ENCODE results near the gene LRP2BP.

LRP2BP gene

DNA sequence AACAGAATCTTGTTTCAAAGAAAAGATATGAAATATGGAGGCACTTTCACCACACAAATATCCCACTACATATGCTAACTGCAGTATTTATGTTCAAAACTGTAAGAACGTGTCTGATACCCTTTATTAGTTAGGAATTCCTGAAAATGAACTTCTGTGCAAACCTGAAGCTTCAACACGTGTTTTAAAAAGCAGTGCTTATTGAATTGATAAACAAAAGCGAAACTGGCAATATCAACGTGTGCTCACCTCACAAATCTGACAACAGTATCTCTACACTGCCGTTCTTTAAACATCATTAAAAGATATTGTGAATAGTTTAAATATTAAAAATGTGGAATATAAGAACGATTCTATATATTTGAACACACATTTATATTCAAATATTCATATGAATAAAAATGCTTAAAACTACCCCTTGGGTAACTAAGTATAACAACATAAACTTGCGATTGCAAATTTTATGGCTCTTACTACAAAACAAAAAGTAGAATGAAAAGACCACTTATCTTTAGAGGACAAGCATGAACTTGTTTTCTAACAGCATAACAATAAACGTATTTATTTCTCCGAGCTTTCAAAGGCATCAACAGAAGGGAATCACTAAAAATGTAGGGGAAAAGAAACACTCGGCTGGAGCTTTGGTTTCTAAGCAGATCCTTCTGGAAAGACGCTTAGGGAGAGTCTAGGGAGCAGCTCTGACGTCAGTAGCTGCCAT is at the start of gene LRP2BP:
Gene LRP2BP, minus strand, starts transcription at position 687 of the 718 bp plus-strand sequence. CDS start 17,738 bp downstream, outside the sequence.
- DNase-seq = no peak

DNA sequence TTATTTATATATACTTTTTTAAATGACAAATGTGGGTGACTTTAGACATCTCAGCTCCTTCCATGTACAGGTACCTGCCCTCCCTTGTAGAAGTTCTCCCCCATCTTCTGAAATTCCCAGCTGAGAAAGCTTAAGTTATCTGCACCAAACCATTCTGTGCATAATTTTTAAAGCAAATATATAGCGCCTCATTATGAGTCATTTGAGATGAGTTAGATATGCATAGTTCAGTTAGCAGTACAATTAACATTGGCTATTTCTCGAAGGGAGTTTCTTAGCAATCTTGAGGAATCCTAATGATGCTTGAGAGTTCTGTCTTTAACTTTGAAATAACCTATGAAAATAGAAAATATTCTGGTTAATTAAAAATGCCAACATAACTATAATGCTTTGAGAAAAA is 49.5 kb upstream of the LRP2BP start:
- no peak for DNase-seq

DNA sequence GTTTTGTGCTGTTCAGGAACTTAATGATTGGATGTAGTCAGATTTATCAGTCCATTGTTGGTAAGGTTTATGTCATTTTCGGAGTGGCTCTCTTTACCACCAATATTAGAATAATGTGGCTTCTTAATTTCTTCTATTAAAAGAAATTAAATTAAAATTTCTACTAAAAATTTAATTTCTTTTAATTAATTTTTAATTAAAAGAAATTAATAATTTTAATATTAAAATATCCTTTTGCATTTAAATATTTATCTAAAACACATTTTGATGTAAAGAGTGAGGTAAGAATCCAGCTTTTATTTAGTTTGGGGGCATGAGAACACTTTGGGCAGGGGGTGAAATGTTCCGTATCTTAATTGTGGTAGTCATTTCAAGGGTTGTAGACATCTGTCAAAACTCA is 45.8 kb upstream of the LRP2BP start:
- no peak for DNase-seq

DNA sequence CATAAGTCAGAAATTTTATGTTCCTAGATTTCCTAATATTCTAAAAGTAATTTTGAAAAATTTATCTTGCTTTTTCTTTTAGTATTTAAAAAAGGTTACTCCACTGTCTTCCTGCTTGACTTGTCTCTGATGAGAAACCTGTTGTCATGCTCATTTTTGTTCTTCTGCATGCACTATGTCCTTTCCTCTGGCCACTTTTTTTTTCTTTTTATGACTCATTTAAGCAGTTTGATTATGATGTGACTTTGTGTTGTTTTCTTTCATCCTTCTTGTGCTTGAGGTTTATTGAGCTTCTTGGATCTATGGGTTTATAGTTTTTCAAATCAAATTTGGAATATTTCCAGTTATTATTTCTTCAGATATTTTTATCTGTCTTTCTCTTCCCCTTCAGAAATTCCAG is 42.1 kb upstream of the LRP2BP start:
- DNase-seq = no peak

DNA sequence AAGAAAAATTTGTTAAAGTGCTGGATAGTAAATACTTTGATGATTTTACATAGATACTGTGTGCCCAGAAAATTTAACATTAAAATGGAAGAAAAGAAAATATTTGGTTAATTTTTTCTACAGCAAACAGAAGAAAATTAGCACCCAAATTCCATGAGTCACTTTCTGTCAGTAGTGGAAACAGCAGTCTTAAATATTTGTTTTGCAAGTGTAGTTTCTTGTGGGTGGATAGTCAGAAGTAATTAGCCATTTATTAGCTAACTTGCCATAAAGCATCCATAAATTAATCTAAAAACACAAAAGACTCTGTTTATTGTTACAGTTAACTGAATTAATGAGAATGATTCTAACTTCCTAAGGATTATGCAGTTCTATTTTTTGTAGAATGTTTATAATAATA is 39.7 kb upstream of the LRP2BP start:
- DNase-seq = no peak

DNA sequence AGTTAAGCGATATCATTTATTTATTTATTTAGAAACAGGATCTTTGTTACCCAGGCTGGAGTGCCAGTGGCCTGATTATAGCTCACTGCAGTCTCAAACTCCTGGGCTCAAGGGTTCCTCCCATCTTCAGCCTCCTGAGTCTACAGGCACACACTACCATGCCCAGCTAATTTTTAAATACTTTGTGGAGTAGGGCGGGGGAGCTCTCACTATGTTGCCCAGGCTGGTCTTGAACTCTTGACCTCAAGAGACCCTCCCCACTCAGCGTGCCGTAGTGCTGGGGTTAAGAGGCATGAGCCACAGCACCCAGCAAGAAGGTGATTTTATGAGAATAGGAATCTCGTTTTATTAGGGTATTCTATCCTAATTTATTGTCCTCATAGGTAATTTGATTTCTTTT is 33.9 kb upstream of the LRP2BP start:
- DNase-seq = no peak

DNA sequence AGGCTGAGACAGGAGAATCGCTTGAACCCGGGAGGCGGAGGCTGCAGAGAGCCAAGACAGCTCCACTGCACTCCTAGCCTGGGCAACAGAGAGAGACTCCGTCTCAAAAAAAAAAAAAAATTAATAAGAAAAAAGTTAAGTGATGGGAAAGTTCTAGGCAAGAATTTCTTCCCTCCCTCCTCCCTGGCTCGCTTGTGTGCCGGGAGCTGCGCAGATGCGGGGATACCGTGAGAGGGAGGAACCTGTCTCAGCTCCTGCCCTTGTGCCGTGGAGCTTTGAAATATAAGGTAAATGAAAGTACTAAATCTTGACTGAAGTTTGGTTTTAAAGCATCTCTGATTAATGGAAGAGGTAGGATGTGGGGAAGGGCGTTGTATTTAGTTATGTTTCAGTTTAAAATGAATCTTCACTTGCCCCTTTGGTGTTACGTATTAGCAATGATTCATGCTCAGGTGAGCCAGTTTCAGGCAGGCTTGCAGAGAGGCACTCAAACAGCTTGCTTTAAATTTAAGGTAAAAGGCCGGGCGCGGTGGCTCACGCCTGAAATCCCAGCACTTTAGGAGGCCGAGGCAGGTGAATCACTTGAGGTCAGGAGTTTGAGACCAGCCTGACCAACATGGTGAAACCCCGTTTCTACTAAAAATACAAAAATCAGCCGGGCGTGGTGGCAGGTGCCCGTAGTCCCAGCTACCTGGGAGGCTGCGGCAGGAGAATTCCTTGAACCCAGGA is 31.4 kb upstream of the LRP2BP start:
- DNase-seq = no peak

DNA sequence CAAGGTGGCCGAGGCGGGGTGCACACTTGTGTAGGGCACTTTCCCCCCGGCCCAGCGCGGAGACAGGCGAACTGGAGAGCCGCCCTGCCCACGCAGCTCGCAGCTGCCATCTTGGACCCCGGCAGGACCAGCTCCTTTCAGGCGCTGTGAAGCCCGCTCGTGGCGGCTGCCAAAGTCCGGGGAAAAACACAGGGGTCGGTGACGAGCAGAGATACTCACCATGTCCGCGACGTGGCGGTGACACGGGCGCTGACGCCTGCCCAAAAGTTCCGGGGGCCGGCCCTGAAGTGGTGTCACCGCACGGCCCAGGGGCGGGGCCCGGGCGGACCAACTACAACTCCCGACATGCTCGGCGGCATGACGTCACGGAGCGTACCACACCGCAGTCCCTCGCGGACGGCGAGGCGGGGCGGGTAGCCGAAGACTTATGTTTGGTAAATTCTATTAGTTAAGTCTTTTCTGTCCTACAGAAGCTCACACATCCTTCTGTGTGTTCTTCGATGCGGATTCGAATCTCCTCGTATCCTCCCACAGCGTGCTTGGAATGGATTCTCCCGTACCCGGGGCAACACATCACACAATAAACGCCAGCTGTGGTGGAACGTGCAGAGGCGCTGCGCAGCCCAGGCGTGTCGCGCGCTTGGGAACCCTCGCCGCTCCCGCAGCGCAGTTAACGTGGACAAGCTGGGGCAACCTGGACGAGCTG is 30.1 kb upstream of the LRP2BP start, which contains the start of gene UFSP2:
Gene UFSP2, minus strand, starts transcription at position 318 of the 706 bp plus-strand sequence. Its CDS starts 96 bp downstream, at position 222.
- peak; percentile 75 for DNase-seq

DNA sequence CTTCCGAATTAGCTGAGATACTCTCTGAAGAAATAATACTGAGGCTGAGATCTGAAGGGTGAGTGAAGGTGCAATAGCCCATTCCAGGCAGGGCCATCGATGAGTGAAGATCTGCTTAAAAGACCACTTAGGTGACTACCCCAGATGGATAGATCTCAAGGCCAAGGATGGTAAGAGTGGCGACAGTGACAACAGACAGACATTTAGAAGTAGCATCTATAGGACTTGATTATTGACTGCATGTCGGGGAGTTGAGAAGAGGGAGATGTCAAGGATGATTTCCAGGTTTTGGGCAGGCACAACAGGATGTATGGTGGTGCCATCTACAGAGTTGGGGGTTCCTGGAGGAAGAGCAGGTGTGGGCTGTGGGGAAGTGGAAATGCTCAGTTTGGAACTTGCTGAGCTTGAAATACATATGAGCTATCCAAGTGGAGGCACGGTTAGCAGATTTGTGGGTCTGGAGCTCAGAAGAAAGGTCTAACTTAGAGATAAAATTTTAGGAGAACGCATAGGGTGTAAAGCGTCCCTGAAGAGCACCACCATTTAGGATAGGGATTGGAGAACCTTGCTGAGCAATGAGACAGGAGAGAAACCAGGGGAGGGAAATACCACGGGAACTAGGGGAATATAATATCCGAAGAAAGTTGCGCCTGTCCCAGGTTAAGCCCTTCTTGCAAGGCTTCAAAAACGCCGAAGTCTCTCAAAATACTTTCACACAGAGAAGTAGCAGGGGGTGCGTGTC is 29.4 kb upstream of the LRP2BP start:
- DNase-seq = no peak

DNA sequence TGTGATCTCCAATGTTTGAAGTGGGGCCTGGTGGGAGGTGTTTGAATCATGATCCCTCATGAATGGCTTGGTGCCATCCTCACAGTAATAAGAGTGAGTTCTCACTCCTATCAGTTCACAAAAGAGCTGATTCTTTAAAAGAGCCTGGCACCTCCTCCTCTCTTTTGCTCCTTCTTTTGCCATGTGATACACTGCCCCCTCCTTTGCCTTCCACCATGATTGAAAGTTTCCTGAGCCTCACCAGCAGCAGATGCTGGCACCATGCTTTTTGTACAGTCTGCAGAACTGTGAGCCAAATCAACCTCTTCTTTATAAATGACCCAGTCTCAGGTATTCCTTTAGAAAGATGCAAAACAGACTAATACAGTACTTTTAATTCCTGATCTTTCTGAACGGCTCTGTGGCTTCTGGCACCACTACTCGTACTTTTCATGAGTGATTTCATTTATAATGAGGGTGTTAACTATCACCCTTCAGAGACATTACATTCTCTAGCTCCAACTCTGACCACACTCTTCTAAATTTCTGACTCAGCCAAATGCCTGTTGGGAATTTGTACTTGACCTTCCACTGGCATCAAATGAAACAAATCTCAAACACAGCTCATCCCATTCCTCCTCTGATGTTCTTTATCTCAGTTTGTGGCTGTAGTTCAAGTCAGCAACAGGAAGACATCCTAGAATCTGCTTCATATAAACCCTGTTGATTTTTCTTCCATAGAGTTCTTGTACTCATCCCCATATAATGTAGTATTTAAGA is 25.8 kb upstream of the LRP2BP start:
- DNase-seq = no peak

DNA sequence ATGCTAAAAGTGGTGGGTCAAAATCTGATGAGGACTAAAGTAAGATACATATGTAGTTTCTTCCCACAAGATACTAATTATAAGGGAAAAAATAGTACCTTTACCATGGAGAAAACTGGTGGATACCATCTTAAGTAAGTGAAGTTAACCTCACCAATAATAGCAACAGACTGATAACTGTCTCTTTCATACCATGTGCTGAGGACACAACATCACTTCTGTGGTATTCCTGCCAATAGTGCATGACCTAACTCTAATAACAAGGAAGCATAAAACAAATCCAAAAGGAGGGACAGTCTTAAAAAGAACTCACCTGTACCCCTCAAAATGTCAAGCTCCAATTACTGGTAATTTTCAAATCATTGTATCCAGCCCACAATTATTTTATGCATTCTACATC is 21.2 kb upstream of the LRP2BP start:
- no peak for DNase-seq

DNA sequence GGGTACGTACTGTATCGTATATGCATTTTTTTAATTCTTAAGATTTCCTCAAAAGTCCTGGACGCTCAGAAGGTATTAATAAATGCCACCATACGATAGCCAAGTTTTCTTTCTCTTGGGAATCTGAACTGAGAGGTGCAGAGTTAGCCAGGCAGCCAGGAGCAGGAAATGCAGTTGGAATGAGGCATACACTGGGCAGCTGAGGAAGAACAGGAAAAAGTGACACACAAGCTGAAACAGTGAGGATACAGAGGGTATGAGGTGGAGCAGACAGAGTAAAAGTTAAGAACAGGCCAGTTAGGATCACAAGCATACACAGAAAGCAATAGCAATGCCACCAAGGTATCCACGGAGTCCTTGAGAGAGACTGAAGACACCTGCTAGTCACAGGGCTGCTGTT is 16.7 kb upstream of the LRP2BP start:
- DNase-seq = no peak

DNA sequence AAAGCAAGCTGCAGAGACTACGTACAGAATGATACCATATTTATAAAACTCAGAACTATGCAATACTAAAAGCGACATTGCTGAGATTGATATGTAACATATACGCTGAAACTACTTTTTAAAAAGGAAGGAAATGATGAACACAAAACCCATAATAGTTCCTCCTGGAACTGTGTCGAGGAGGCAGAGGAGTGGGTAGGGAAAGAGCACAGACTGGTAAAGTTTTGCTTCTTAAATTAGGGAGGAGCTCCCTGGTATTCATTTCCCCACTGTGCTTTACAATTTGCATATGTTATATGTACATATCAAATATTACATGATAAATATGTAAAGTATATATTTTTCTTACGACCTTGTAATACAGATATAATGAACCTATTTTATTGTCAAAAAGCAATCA is 16.1 kb upstream of the LRP2BP start:
- no peak for DNase-seq

DNA sequence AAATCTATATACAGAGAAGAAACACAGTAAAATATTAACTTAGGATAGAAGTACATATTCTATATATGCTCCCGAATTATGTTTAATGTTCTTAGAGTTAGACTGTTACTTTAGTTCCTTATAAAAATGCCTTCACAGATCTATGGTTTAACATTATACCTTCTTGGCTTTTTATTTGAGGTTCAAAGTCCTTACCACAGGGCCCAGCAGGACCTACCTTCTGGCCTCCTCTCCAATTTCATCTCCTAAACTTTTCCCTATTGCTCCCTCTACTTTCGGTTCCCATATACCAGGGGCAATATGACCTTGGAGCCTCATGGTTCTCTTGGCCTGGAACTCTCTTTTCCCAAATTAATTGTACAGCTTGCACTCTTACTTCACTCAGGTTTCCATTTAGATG is 12.7 kb upstream of the LRP2BP start:
- no peak for DNase-seq

DNA sequence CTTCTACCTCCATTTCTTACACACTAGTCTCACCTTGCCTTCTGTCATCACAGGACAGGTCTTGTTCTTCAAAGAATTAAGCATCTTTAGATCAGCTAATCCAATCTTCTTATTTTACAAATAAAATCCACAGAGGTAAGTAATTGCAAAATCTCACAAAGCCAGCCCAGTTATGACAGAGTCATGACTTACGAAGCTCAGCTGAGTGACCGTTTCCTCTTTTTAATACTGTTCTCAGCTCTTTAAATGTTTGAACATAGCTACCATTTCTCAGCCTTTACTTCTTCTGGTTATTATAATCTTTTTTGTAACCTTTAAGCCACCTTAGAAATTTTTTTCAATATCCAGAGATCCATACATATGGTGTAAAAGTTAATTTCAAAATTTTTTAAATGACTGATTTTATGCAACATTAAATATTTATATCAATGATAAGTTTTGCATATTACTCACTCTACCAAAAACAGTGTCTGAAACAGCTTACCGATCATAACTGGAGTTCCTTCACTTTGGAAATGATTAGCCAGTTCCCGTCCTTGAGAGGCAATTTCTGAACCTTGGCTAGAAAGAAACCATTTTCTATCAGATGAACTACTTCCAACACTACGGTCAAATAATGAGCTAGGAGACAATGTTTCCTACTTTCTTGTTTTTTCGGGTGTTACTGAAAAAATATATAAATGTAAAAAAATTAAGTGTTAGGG is 9.7 kb upstream of the LRP2BP start:
- DNase-seq = no peak

DNA sequence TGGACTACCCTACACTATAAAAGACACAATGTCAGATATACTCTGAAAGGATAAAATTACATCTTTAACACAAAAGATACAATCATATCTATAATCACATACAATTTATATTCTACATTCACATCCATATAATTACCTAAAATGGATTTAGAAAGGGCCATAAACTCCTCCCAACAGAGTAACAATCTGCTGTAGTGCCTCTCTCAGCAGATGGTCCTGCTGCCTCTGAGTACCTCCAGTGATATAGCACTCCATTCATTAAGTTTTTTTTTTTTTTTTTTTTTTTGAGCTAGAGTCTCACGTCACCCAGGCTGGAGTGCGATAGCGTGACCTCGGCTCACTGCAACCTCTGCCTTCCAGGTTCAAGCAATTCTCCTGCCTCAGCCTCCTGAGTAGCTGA is 8.3 kb upstream of the LRP2BP start:
- DNase-seq = no peak

DNA sequence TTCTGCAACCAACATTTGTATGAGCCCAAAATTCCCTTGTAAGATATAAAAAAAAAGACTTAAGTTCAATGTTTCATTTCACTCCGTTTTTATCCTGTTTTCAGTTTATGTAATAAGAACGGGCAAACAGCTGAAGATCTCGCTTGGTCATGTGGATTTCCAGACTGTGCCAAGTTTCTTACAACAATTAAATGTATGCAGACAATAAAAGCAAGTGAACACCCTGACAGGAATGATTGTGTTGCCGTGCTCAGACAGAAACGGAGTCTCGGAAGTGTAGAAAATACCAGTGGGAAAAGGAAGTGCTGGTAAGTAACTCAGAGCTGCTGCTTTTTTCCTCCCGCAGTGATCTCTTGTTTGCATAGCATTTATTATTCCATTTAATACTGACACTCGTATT is 3.7 kb upstream of the LRP2BP start:
- DNase-seq = no peak

DNA sequence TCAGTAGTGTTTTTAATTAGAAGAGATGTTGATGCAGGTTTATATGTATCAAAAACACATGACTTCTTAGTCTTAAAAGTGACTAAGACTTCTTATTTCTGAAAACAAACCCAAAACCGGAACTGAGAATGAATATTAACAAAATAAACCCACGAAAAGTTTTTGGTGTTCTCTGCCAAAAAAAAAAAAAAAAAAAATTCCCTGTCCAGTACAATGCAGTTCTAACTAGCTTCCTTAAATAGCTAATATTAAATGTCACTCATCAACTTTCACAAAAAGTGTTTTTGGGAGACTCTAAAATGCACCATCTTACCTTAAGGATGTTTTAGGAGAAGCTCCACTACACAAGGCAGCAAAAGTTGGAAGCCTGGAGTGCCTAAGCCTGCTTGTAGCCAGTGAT is 2.9 kb upstream of the LRP2BP start:
- DNase-seq = no peak

DNA sequence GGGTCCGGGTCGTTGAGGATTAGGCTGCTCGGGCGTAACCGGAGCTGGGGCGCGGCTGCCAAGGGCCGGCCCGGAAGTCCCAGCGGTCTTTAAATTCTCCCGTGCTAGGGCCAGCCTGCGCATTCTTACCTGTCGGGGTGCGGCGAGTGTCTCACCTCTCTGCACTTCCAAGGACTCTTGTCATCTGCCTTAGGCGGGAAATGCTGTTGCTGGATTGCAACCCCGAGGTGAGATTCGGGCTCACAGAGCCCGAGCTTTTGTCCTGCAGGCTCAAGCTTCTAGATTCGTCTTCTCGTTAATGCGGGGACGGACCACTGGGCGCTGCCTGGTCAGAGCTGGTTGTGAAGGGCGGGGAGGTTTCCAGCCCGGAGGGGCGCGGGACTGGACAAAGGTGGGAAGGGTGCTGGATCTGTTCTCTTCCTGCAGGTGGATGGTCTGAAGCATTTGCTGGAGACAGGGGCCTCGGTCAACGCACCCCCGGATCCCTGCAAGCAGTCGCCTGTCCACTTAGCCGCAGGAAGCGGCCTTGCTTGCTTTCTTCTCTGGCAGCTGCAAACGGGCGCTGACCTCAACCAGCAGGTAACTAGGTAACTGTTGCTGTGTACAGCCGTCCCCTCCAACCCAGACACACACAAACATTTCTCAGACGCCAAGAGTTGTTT is 1.1 kb upstream of the LRP2BP start, which contains the start of gene ANKRD37:
Gene ANKRD37, plus strand, starts transcription at position 118 of the 662 bp plus-strand sequence. Its CDS starts 83 bp downstream, at position 201.
- no peak for DNase-seq

DNA sequence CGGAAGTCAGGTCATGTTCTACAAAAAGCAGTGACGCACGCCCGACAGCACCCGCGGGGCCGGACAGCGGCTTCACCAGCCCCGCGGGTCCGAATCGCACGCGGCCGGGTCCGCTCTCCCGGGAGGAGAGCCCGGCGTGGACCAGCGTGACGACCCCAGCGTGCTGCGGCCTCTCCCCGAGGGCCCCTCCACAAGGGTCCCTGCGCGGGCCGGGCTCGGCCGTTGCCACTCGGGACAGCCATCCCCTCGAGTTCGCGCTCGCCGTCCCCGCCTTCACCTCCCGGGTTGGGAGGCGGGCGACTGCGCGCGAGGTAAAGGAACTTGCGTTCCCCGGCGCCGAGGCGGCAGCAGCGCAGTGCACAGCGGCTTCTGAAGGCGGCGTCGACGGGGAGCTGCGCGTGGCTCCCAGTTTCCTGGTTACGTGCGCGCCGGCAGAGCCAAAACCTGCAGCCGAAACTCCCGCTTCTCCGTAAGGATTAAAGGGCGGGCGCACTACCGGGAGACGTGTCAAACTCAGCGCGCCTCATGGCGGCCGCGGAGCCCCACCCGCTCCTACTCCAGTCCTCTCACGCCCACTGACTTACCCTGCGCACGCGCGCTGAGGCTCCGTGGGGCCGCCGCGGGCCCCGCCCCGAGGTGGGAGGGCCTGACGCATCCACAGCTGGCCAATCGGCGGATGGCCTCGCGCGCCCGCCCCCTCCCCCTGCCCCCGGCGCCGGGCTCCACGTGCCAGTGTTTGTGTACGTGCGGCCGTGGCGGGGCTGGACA is 416 bp upstream of the LRP2BP start:
- DNase-seq = peak; percentile 74
